Measurements from ENCODE around the gene SH3RF3.

Gene SH3RF3

GRCh38 chr2:109244750-109245382 is 115.9 kb downstream of the SH3RF3 start:
- no peak for DNase-seq

GRCh38 chr2:109246176-109246575 is 117.2 kb downstream of the SH3RF3 start:
- DNase-seq, result no peak

GRCh38 chr2:109246616-109247015 is 117.6 kb downstream of the SH3RF3 start:
- DNase-seq, result no peak

DNA sequence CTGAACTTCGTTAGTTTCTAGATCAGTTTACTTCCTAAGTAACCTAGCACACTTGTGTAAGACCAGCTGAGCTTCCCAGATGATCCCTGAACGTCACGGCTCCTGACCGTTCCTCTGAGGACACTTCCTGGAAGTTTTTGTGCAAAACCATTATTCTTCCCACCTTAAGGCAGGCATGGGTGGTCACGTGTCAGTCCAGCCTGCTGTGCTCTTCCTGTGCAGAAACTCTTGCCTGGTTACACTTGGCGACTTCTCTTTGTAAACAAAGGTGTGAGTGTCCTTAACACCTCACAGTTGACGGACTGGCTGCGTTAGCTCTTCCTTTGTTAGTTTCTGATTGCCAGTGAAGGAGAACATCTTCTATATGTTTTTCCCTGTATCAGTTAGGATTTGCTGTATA is 118.3 kb downstream of the SH3RF3 start:
- no peak for DNase-seq

GRCh38 chr2:109247812-109248211 is 118.8 kb downstream of the SH3RF3 start:
- DNase-seq, result no peak

DNA sequence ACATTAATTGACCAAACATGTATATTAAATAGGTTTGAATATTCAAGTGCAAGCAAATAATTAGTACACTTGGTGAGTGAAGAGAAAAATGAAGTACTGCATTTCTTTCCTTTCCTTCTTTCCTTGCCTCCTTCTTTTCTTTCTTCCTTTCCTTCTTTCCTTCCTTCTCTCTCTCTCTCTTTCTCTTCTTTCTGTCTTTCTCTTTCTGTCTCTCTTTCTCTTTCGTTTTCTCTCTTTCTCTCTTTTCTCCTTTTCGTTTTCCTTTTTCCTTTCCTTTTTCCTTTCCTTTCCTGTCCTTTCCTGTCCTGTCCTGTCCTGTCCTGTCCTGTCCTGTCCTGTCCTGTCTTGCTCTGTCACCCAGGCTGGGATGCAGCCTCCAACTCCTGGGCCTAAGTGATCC is 119.6 kb downstream of the SH3RF3 start:
- no peak for DNase-seq

GRCh38 chr2:109253217-109253616 is 124.2 kb downstream of the SH3RF3 start:
- DNase-seq, result no peak

- DNase-seq, result no peak
Measured at GRCh38 chr2:109254174-109254904, 125.3 kb downstream of the SH3RF3 start.

- DNase-seq, result no peak
Measured at GRCh38 chr2:109255654-109256053, 126.6 kb downstream of the SH3RF3 start.

DNA sequence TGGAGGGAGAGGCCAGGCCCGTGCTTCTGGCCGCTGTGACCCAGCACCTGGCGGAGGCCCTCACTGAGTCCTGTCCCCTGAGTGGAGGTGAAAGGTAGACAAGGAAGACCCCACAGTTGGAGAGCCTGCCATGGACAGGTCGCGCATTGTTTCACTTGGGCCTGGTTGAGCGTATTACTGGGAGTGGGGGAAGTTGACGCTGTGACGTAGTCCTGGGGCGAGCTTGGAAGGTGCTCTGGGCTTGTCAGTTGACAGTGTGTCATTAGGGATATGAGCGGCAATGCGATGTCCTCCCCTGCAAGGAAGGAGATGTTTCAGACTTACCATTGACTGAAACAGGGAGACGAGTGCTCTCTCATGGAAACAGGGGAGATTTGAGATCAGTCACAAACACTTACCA is 127.1 kb downstream of the SH3RF3 start:
- no peak for DNase-seq

GRCh38 chr2:109256921-109257320 is 127.9 kb downstream of the SH3RF3 start:
- no peak for DNase-seq

DNA sequence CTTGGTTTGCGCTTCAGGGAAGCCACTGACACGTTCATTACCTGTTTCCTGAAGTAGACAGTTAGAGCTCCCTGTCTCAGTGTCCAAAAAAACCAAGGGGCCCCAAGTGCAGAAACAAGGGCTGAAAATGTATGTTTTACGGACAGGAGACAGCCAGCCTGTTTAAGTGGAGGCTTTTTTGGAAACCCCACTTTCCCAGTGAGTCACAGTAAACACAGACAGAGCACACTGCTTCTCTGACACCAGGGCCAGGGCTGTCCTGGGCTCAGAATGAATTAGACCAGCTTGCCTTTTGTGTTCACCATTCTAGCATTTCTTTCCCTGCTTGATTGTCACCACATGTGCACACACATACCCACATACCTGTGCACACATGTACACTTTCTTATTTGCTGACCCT is 128.6 kb downstream of the SH3RF3 start:
- DNase-seq, result no peak

GRCh38 chr2:109258376-109258775 is 129.4 kb downstream of the SH3RF3 start:
- no peak for DNase-seq

DNA sequence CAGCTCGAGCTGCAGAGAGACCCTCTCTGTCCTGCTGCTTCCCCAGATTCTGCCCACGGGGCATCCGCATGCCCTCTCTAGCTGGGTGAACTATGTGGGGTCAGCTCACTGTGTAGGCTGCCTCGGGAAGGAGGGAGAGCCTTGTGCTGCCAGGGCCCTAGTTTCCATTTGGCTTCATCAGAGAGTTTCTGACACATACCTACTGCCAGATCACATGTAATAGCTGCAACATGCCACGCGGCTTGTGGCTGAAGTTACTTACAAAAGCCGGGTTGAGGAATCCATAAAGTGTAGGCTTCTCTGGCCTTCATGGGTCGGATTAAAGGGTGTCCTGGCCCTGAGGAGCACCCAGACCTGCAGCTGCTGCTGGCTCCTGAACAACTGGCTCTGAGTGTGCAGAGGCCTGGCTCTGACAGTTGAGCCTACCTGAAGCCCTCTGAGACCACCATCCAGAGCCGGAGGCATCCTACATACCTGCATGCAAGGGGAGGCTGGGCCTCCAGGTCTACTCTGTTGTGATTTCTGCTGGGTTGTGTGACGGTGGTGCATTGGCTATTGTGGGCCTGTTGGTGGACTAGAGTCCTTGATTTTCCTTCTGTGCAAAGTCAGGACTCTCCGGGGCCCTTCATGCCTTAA is 130.0 kb downstream of the SH3RF3 start:
- DNase-seq, result no peak

GRCh38 chr2:109259671-109260070 is 130.7 kb downstream of the SH3RF3 start:
- no peak for DNase-seq

- no peak for DNase-seq
Measured at GRCh38 chr2:109260116-109260855, 131.3 kb downstream of the SH3RF3 start.

DNA sequence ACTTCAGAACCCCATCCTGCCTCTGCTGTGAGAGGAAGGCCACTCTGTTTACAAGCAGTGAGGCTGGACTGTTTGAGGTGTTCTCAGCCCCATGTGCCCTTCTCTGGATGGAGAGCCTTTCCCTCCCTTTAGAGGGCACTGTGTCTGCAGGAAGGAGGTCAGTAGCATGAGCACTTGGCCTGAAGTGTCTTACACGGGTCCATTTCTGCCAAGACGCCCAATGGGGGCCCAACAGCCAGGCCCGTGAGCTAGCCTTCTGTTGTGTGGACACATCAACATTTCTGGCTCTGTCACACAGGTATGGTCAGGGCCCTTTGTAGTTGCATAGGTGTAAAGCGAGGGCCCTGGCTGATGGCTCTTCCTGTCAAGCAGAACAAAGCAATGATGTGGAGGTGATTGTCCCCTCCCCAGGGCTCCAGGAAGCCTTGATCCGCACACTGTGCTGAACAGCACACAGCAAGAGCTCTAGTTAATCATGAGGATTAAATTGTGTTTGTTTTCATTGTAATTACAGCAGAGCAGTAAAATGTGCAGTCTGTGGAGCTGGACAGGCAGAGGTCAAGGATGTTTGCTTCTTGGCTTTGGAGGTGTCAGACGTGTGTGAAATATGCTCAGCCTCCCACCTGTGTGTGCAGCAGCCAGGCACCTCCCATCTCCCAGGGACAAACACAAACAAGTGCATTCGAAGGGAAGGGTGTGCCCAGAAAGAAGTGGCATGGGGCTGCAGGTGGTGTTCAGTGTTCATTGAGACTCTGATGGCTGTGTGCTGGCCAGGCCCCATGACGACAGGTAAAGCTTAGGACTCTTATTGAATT is 132.1 kb downstream of the SH3RF3 start:
- peak; percentile 28 for DNase-seq

DNA sequence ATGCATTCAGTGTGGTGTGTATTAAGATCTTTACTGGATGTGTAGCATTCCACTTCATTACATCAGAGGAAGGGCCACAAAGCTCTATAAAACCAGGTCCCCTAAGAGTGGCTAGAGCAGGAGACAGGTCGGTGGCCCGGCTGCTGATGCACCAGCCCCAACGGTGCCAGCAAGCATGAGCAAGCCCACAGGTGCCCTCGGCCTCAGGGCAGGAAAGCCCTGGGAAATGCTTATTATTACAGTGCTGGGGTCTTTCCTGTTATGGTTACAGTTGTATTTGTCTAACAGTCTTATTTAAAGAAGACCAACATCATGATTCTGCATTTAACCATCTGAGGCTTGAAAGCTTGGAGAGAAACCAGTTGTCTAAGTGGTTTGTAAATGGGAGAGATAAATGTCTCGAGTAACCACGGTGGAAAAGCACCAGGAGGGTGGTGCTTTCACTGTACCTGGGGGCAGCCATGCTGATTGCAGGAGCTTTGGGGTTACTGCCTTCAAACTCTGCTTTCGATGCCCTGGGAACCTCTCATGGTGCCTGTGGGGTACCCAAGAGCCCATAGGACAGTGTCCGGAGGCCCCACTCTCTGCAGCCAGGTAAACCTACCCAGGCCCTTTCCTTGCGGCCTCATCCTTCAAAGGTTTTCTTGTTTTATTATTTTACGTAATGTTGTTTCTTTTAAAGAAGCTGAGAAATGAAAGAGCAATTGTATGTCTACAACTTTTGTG is 133.1 kb downstream of the SH3RF3 start:
- no peak for DNase-seq

- peak; percentile 21 for DNase-seq
Measured at GRCh38 chr2:109264595-109265328, 135.8 kb downstream of the SH3RF3 start.

DNA sequence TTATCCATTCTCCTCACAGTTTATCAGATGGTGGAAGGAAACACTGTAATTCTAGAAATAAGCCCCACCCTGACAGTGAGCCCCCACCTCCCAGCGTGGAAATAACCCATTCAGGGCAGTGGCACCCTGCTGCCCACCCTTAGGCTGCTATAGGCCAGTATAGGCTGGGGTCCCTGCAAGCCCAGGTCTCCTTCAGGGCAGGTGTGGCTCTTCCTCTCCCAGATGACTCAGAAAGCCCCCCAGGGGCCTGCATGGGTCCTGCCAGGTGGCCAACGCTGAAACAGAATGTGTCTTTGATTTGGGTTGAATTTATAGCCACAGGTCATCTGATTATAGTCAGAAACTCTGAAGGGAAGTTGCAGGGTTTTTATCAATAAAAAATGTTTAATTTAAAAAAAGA is 136.4 kb downstream of the SH3RF3 start:
- no peak for DNase-seq

DNA sequence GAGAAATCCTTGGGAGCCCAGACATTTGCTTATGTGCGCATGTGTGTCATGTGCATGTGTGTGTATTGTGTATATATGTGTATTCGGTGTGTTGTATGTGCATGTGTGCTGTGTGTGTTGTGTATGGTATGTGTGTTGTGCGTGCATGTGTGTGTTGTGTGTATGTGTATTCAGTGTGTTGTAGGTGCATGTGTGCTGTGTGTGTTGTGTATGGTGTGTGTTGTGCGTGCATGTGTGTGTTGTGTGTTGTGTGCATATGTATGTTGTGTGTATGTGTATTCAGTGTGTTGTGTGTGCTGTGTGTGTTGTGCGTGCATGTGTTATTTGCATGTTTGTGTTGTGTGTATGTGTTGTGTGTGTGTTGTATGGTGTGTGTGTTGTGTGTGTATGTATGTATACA is 136.9 kb downstream of the SH3RF3 start:
- no peak for DNase-seq
